MM.1S (cell line): ENCODE measurements around the gene PTPRD.

Experiments used
- EZH2 ChIP-seq: fragments of 300-600 bp; sonication (generic); optimal IDR thresholded peaks from 2 replicates; pipeline ENCODE3; 2017; ENCODE audit warnings: low read depth, mild to moderate bottlenecking, antibody characterized with exemption, low read length, mixed read lengths
- EZH2phosphoT487 ChIP-seq: fragments of 300-600 bp; sonication (generic); IDR thresholded peaks from 2 replicates; pipeline ENCODE4 v1.6.1; 2018; ENCODE audit warnings: antibody characterized with exemption, low read length
- TF ChIP-seq, protein P1 (sequence below): fragments of 300-600 bp; sonication (generic); IDR thresholded peaks from 2 replicates; pipeline ENCODE4 v1.5.1; 2016; ENCODE audit warnings: antibody characterized with exemption, low read length, mixed read lengths

DNA sequence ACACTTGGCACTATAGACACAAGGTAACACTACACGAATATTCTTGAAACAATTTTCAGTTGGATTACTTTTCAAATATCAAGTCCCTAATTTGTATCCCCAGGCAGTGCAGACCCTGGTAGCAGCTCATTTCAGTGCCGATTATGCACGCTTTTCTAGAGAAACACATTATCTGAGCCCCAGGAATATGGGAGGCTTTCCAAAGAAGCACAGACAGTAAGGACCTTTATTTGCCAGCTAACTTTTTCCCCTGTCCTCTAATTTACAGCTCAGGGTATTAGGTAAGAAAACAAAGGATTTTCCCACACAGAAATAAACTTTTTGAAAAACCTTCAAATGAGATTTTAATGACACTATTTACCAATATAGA is 1961.0 kb downstream of the PTPRD start:
- TF ChIP-seq, protein P1, sequence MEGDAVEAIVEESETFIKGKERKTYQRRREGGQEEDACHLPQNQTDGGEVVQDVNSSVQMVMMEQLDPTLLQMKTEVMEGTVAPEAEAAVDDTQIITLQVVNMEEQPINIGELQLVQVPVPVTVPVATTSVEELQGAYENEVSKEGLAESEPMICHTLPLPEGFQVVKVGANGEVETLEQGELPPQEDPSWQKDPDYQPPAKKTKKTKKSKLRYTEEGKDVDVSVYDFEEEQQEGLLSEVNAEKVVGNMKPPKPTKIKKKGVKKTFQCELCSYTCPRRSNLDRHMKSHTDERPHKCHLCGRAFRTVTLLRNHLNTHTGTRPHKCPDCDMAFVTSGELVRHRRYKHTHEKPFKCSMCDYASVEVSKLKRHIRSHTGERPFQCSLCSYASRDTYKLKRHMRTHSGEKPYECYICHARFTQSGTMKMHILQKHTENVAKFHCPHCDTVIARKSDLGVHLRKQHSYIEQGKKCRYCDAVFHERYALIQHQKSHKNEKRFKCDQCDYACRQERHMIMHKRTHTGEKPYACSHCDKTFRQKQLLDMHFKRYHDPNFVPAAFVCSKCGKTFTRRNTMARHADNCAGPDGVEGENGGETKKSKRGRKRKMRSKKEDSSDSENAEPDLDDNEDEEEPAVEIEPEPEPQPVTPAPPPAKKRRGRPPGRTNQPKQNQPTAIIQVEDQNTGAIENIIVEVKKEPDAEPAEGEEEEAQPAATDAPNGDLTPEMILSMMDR, result no peak
- no peak for TF ChIP-seq EZH2
- TF ChIP-seq EZH2phosphoT487, result no peak
